Endothelial cell of umbilical vein (primary cell): Measurements from ENCODE around the gene P4HB. TPM values are rescaled to one million over a fixed set of nuclear protein-coding genes. Genes with fewer than 3 reads are reported as not detected.

ENCODE experiments used
- BruUV-seq: library from RNA; stranded (reverse); fragments of 400-500 nt; replicated peaks from 2 replicates; lab custom pipeline; 2021; lab: Mats Ljungman, UMichigan
- CTCF ChIA-PET: fragments of 300-600, 350-600 bp; sonication (Branson Sonifier 250); formaldehyde crosslinking; loops from one replicate; lab custom pipeline; 2021; ENCODE audit warnings: antibody characterized with exemption, inconsistent platforms; lab: Charles Lee
- POLR2A ChIA-PET: fragments of 300-600, 350-600 bp; sonication (Branson Sonifier 250); formaldehyde crosslinking; loops from one replicate; lab custom pipeline; 2021; ENCODE audit warnings: antibody characterized with exemption, inconsistent platforms; lab: Charles Lee
- DNase-seq: peaks from one replicate; pipeline ENCODE4 v3.0.0-alpha.2; 2011; ENCODE audit warnings: low read depth, low spot score
- FAIRE-seq: peaks from 2 replicates; lab custom pipeline; 2011; peaks lifted over from hg19 to GRCh38; lab: Jason Lieb, UNC
- H2AFZ ChIP-seq: 2 replicates; pipeline ENCODE4 v1.6.0; 2012; ENCODE audit warnings: low read depth, low read length, control low read depth, inconsistent platforms
- H3K27ac ChIP-seq: 2 replicates; pipeline ENCODE4 v1.5.1; 2011; ENCODE audit warnings: low read depth, mild to moderate bottlenecking, control low read depth, low read length, moderate library complexity; ENCODE audit not compliant: insufficient read depth
- H3K27me3 ChIP-seq, 2 experiments: 2 replicates each; pipeline versions ENCODE4 v1.6.0 to v1.6.1; 2011; ENCODE audit warnings: low read length in 2 of 2, mixed read lengths in 1 of 2; ENCODE audit not compliant: control insufficient read depth in 2 of 2, insufficient read depth in 2 of 2
- H3K36me3 ChIP-seq, 2 experiments: 2 replicates in 1 of 2; 3 replicates in 1 of 2; pipeline ENCODE4 v1.5.1; 2011; ENCODE audit warnings: low read length in 2 of 2, mild to moderate bottlenecking in 1 of 2, moderate library complexity in 1 of 2; ENCODE audit not compliant: control insufficient read depth in 2 of 2, insufficient read depth in 2 of 2; ENCODE audit errors: extremely low read depth in 1 of 2
- H3K4me1 ChIP-seq: 3 replicates; pipeline ENCODE4 v1.5.1; 2011; ENCODE audit warnings: mild to moderate bottlenecking, low read length; ENCODE audit not compliant: control insufficient read depth, insufficient read depth; ENCODE audit errors: extremely low read depth
- H3K4me2 ChIP-seq: 2 replicates; pipeline ENCODE4 v1.6.1; 2011; ENCODE audit warnings: low read length, control low read depth, mixed read lengths; ENCODE audit not compliant: insufficient read depth
- H3K4me3 ChIP-seq, 3 experiments: fragments of 200-600 bp in 1 of 3; sonication (generic), shearing (Covaris generic) in 1 of 3; replicated peaks in 1 of 3; 2 replicates each; pipeline ENCODE4 v1.5.1; 2011 to 2016; ENCODE audit warnings: control low read depth in 3 of 3, low read length in 3 of 3, mild to moderate bottlenecking in 2 of 3, inconsistent platforms in 1 of 3, low read depth in 1 of 3, moderate library complexity in 1 of 3; ENCODE audit not compliant: insufficient read depth in 1 of 3
- H3K79me2 ChIP-seq: 2 replicates; pipeline ENCODE4 v1.6.0; 2012; ENCODE audit warnings: low read length, inconsistent platforms; ENCODE audit not compliant: control insufficient read depth, insufficient read depth
- H3K9ac ChIP-seq: replicated peaks from 2 replicates; pipeline ENCODE3; 2011; ENCODE audit warnings: low read length, control low read depth; ENCODE audit not compliant: insufficient read depth; ENCODE audit errors: extremely low read depth
- H3K9me1 ChIP-seq: replicated peaks from 3 replicates; pipeline ENCODE4 v1.6.0; 2011; ENCODE audit warnings: mild to moderate bottlenecking, low read length; ENCODE audit not compliant: control insufficient read depth, insufficient read depth; ENCODE audit errors: extremely low read depth
- H3K9me3 ChIP-seq: replicated peaks from 2 replicates; pipeline ENCODE4 v1.5.1; 2012; ENCODE audit warnings: low read length, inconsistent platforms; ENCODE audit not compliant: control insufficient read depth, insufficient read depth
- H4K20me1 ChIP-seq: replicated peaks from 2 replicates; pipeline ENCODE3; 2011; ENCODE audit warnings: mild to moderate bottlenecking, low read length; ENCODE audit not compliant: control insufficient read depth, insufficient read depth; ENCODE audit errors: extremely low read depth
- CTCF ChIP-seq, 2 donors: IDR thresholded peaks; 1 replicate in 1 of 2; 2 replicates in 1 of 2; pipeline ENCODE4 v1.5.1; 2011; ENCODE audit warnings: low read length in 2 of 2, mild to moderate bottlenecking in 2 of 2, moderate library complexity in 2 of 2, control low read depth in 1 of 2, inconsistent platforms in 1 of 2, low read depth in 1 of 2; ENCODE audit not compliant: insufficient read depth in 1 of 2; ENCODE audit errors: extremely low read depth in 1 of 2
- EZH2 ChIP-seq: IDR thresholded peaks from 2 replicates; pipeline ENCODE4 v1.6.1; 2012; ENCODE audit warnings: borderline replicate concordance, low read depth, mild to moderate bottlenecking, moderate library complexity, low read length, inconsistent platforms; ENCODE audit not compliant: severe bottlenecking
- FOS ChIP-seq: IDR thresholded peaks from 2 replicates; pipeline ENCODE4 v1.6.1; 2011; ENCODE audit warnings: mild to moderate bottlenecking, low read length, moderate library complexity, borderline replicate concordance; ENCODE audit not compliant: insufficient read depth
- GATA2 ChIP-seq: IDR thresholded peaks from 2 replicates; pipeline ENCODE4 v1.7.0; 2011; ENCODE audit warnings: low read depth, mild to moderate bottlenecking, moderate library complexity, mixed read lengths, low read length; ENCODE audit not compliant: insufficient read length, insufficient read depth
- JUN ChIP-seq: IDR thresholded peaks from 2 replicates; pipeline ENCODE4 v1.6.1; 2011; ENCODE audit warnings: borderline replicate concordance, low read depth; ENCODE audit not compliant: insufficient read length, insufficient read depth
- MAX ChIP-seq: IDR thresholded peaks from 2 replicates; pipeline ENCODE4 v1.6.1; 2011; ENCODE audit not compliant: insufficient read depth, insufficient read length
- MYC ChIP-seq: IDR thresholded peaks from one replicate; pipeline ENCODE4 v1.6.1; 2011; ENCODE audit warnings: mild to moderate bottlenecking, low read depth, low read length
- POLR2A ChIP-seq: IDR thresholded peaks from 2 replicates; pipeline ENCODE4 v1.6.1; 2012; ENCODE audit warnings: low read depth, mild to moderate bottlenecking, control low read depth, low read length
- POLR2AphosphoS5 ChIP-seq: IDR thresholded peaks from 2 replicates; pipeline ENCODE4 v1.6.1; 2012; ENCODE audit warnings: low read depth, mild to moderate bottlenecking, control low read depth, low read length, moderate library complexity; ENCODE audit not compliant: insufficient read depth
- dilution Hi-C: fragments of 300-500 bp; cut with MboI; formaldehyde crosslinking; loops from one replicate; pipeline ENCODE4 v1.15.0; 2019; ENCODE audit warnings: low sequenced_read_pairs; ENCODE audit not compliant: extremely low pct_ligation_motif_present
- intact Hi-C: fragments of 100-400 bp; cut with micrococcal nuclease; formaldehyde crosslinking; loops from one replicate; pipeline ENCODE4 v1.10.0; 2022
- polyA plus RNA-seq, 4 experiments: library from polyadenylated mRNA; depleted of rRNA in 3 of 4; stranded (reverse) in 3 of 4; unstranded in 1 of 4; fragments of >200 nt; gene quantifications; 2 replicates each; pipeline versions ENCODE4 v1.2.1 to v1.2.3, GENCODE V29; 2011 to 2012; ENCODE audit warnings: missing spikeins in 1 of 4
- total RNA-seq: library from RNA; stranded (reverse); gene quantifications from 2 replicates; pipeline ENCODE4 v1.2.3, GENCODE V29; 2021

P4HB gene
- total and polyA plus RNA-seq, 2 donors (not counting 3 experiments of a cell fraction or from before 2014, with no cell fraction given) = 201 to 988 TPM

GRCh38 chr17:81879121-81879520, 18.8 kb upstream of the P4HB start:
- peaks cover 3 to 4% of the 10 kb centered on the region in 2 experiments for H3K36me3 ChIP-seq
- POLR2A ChIA-PET = no interaction called here

GRCh38 chr17:81878294-81878693, 18.0 kb upstream of the P4HB start:
- Histone ChIP-seq H3K4me3 (no peak overlapping the region), H3K4me1 (no peaks in the 10 kb centered on the region), H3K27ac (no peak overlapping the region), H4K20me1 (no peaks in the 10 kb centered on the region), H3K4me2 (no peak overlapping the region), H3K79me2 (no peaks in the 10 kb centered on the region), H3K9me1 (no peaks in the 10 kb centered on the region), H3K9me3 (no peaks in the 10 kb centered on the region), H2AFZ (no peak overlapping the region), H3K9ac (no peak overlapping the region), H3K27me3 (no peaks in the 10 kb centered on the region), H3K36me3 (peaks cover 3 to 4% of the 10 kb centered on the region in 2 experiments)
- dilution Hi-C loops = no loop called here
- no TSS peak for BruUV-seq
- no peak for DNase-seq
- ChIA-PET CTCF (no interaction called here), POLR2A (no interaction called here)
- no peak for FAIRE-seq
- intact Hi-C loops = no loop called here
- no peak for TF ChIP-seq EZH2
- no peak for TF ChIP-seq MYC
- no peak for TF ChIP-seq FOS
- TF ChIP-seq MAX = no peak
- no peak for TF ChIP-seq POLR2A
- no peak for TF ChIP-seq GATA2
- no peak for TF ChIP-seq POLR2AphosphoS5
- TF ChIP-seq JUN = no peak
- no peak for TF ChIP-seq CTCF (IDR thresholded peaks at IDR 0.05; ENCODE audit: extremely low read depth in 1 of 2, insufficient read depth in 1 of 2, low read depth in 1 of 2, low read length in 2 of 2)

More at GRCh38 chr17:81879121-81879520, 18.8 kb upstream of the P4HB start:
- no TSS peak for BruUV-seq
- no peak overlapping the region for H3K9ac ChIP-seq
- no peak overlapping the region for H3K4me2 ChIP-seq
- TF ChIP-seq GATA2 = no peak
- TF ChIP-seq POLR2AphosphoS5 = no peak
- TF ChIP-seq EZH2 = no peak
- no peak for TF ChIP-seq CTCF (IDR thresholded peaks at IDR 0.05; ENCODE audit: extremely low read depth in 1 of 2, insufficient read depth in 1 of 2, low read depth in 1 of 2, low read length in 2 of 2)
- dilution Hi-C loops (no loop called here), intact Hi-C loops (no loop called here)
- CTCF ChIA-PET = no interaction called here
- no peaks in the 10 kb centered on the region for H3K9me1 ChIP-seq
- H3K79me2 ChIP-seq = no peaks in the 10 kb centered on the region
- no peaks in the 10 kb centered on the region for H4K20me1 ChIP-seq
- H3K27ac ChIP-seq = no peak overlapping the region
- no peaks in the 10 kb centered on the region for H3K27me3 ChIP-seq
- H3K9me3 ChIP-seq = no peaks in the 10 kb centered on the region
- DNase-seq = no peak
- H3K4me1 ChIP-seq = no peaks in the 10 kb centered on the region
- H2AFZ ChIP-seq = no peak overlapping the region
- no peak for FAIRE-seq
- no peak overlapping the region for H3K4me3 ChIP-seq
